GM13976 (cell line): Measurements from ENCODE around the gene PEAK1.
"Not testable (repeated sequence)": the region's sequence is repeated elsewhere in the genome, so short reads cannot be mapped to it uniquely, and the experiment has no call there.

Experiments used
- DNase-seq: peaks from one replicate; pipeline ENCODE4 v3.0.0; 2012; ENCODE audit warnings: low spot score
- in situ Hi-C: fragments of 300-500 bp; cut with MboI; formaldehyde crosslinking; loops from one replicate; pipeline ENCODE4 v1.12.0; 2022; ENCODE audit warnings: low sequenced_read_pairs, mixed read lengths, inconsistent platforms; ENCODE audit not compliant: unreplicated experiment
- TF ChIP-seq, protein P1 (sequence below): IDR thresholded peaks from 2 replicates; pipeline ENCODE4 v1.5.1; 2012; ENCODE audit warnings: borderline replicate concordance, mild to moderate bottlenecking; ENCODE audit not compliant: insufficient read depth; ENCODE audit errors: extremely low read depth, missing control alignments, control extremely low read depth

Gene PEAK1

GRCh38 chr15:77413699-77414349, 6.1 kb downstream of the PEAK1 start:
- DNase-seq, result no peak
- TF ChIP-seq, protein P1, sequence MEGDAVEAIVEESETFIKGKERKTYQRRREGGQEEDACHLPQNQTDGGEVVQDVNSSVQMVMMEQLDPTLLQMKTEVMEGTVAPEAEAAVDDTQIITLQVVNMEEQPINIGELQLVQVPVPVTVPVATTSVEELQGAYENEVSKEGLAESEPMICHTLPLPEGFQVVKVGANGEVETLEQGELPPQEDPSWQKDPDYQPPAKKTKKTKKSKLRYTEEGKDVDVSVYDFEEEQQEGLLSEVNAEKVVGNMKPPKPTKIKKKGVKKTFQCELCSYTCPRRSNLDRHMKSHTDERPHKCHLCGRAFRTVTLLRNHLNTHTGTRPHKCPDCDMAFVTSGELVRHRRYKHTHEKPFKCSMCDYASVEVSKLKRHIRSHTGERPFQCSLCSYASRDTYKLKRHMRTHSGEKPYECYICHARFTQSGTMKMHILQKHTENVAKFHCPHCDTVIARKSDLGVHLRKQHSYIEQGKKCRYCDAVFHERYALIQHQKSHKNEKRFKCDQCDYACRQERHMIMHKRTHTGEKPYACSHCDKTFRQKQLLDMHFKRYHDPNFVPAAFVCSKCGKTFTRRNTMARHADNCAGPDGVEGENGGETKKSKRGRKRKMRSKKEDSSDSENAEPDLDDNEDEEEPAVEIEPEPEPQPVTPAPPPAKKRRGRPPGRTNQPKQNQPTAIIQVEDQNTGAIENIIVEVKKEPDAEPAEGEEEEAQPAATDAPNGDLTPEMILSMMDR, result no peak
- in situ Hi-C loops, result no loop called here

GRCh38 chr15:77412972-77413698, 6.8 kb downstream of the PEAK1 start:
- no peak for DNase-seq
- in situ Hi-C loops, result no loop called here
- TF ChIP-seq, protein P1, result no peak

DNA sequence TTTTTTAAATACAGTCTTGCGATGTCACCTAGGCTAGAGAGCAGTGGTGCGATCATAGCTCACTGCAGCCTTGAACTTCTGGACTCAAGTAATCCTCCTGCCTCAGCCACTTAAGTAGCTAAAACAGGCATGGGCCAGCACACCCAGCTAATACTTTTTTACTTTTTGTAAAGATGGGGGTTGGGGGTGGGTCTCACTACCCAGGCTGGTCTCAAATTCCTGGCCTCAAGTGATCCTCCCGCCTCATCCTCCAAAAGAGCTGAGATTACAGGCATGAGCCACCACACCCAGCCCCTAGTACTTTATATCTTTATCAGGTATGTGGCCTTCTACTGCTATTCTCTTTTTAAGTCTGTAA, 8.3 kb downstream of the PEAK1 start:
- in situ Hi-C loops, result no loop called here
- no peak for DNase-seq
- TF ChIP-seq, protein P1, result no peak

DNA sequence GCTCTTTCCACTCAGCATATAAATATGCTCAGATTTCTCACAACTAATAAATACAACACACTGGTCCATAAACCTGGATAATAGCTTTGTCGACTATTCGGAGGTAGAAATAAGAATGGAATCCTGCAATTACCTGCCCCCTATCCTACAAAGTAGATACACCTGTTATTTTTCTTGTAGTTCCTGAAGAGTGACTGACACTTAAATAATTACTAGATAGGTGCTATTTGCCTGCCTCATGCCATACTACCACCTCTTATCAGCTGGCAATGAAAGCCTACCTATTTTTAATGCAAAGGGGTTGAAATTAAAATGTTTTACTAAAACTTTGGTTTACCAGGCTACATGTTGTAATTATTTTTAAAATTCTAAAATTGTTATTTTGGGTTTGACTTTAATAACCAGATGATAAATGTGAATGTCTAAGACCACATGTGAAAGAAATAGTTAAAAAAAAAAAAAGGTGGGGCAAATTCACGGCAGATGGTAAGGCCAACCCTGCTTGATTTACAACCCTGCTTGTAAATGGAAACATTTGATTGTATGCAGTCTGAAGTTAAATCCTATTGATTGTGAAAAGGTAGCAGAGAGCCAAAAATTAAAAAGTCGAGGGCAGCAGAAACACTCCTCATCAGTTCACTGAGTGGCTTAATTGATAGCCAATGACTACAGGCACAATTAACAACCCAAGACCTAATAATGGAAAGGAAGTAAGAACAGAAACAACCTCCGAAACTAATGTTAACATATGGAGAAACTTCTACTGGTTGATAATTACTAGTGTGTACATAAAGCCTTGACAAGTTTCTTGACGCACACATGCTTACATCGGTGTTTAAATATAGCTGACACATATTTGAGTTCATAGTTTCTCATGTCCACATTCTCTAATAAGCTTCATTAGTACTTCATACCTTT, 8.9 kb downstream of the PEAK1 start:
- TF ChIP-seq, protein P1, result no peak
- in situ Hi-C loops, result no loop called here
- no peak for DNase-seq

GRCh38 chr15:77410157-77410500, 9.8 kb downstream of the PEAK1 start:
- DNase-seq, in situ Hi-C loops: not testable (repeated sequence)

GRCh38 chr15:77409259-77410156, 10.4 kb downstream of the PEAK1 start:
- in situ Hi-C loops, result no loop called here
- no peak for DNase-seq
- TF ChIP-seq, protein P1, result no peak
